K562 (cell line): ENCODE measurements around the gene ALDOB. TPM values are rescaled to one million over a fixed set of nuclear protein-coding genes. Genes with fewer than 3 reads are reported as not detected.

Source experiments
- ATAC-seq: fragments of 200-7000 bp; cut with Tn5 transposase; 3 replicates; pipeline ENCODE4 v1.9.1; 2020; ENCODE audit warnings: moderate library complexity
- BruUV-seq: library from RNA; stranded (reverse); fragments of 400-500 nt; replicated peaks from 2 replicates; lab custom pipeline; 2021; lab: Mats Ljungman, UMichigan
- CTCF ChIA-PET: fragments of 300-600 bp; formaldehyde crosslinking; extraction: SDS; loops from one replicate; lab custom pipeline; 2021; ENCODE audit warnings: low intra/inter-chr PET ratio; lab: Yijun Ruan, JAX
- POLR2A ChIA-PET: fragments of 300-600, 350-650 bp; sonication (Branson Sonifier 250); formaldehyde crosslinking; extraction: SDS; loops from one replicate; lab custom pipeline; 2021; ENCODE audit warnings: antibody characterized with exemption, inconsistent platforms; lab: Yijun Ruan, JAX
- DNase-seq, 4 experiments: peaks; one replicate each; pipeline versions ENCODE4 v3.0.0 to v3.0.0-alpha.2; 2011 to 2018; ENCODE audit warnings: low spot score in 3 of 4, mixed read lengths in 3 of 4; ENCODE audit errors: extremely low read depth in 1 of 4
- FAIRE-seq: peaks from 2 replicates; lab custom pipeline; 2011; peaks lifted over from hg19 to GRCh38; lab: Jason Lieb, UNC
- H2AFZ ChIP-seq: 2 replicates; pipeline ENCODE4 v1.6.0; 2011; ENCODE audit warnings: low read depth, low read length, control low read depth, inconsistent platforms
- H3K27ac ChIP-seq: fragments of 200-600 bp; 3 replicates; pipeline ENCODE4 v1.8.0; 2011; ENCODE audit warnings: low read depth, mild to moderate bottlenecking, control low read depth, inconsistent platforms, low read length, moderate library complexity, mixed read lengths; ENCODE audit errors: extremely low read depth
- H3K27me3 ChIP-seq, 2 experiments: fragments of 300-600 bp in 1 of 2; 2 replicates in 1 of 2; 3 replicates in 1 of 2; pipeline versions ENCODE4 v1.6.0 to v1.8.0; 2011; ENCODE audit warnings: inconsistent platforms in 2 of 2, low read length in 2 of 2, mild to moderate bottlenecking in 1 of 2, mixed read lengths in 1 of 2, moderate library complexity in 1 of 2; ENCODE audit not compliant: control insufficient read depth in 2 of 2, insufficient read depth in 2 of 2
- H3K36me3 ChIP-seq: fragments of 300-600 bp; 3 replicates; pipeline ENCODE4 v1.8.0; 2011; ENCODE audit warnings: mild to moderate bottlenecking, low read length, inconsistent platforms; ENCODE audit not compliant: control insufficient read depth, insufficient read depth
- H3K4me1 ChIP-seq, 2 experiments: fragments of 200-600 bp in 1 of 2; replicated peaks in 1 of 2; 2 replicates in 1 of 2; 3 replicates in 1 of 2; pipeline versions ENCODE4 v1.5.1 to v1.8.0; 2011; ENCODE audit warnings: inconsistent platforms in 2 of 2, low read length in 2 of 2, mild to moderate bottlenecking in 1 of 2, mixed read lengths in 1 of 2, moderate library complexity in 1 of 2; ENCODE audit not compliant: control insufficient read depth in 2 of 2, insufficient read depth in 2 of 2
- H3K4me2 ChIP-seq: 2 replicates; pipeline ENCODE4 v1.6.1; 2011; ENCODE audit warnings: low read length, control low read depth, inconsistent platforms, mixed read lengths; ENCODE audit not compliant: insufficient read depth
- H3K4me3 ChIP-seq: fragments of 200-600 bp; sonication (generic), shearing (Covaris generic); 2 replicates; pipeline ENCODE4 v1.5.1; 2016; ENCODE audit warnings: control low read depth, inconsistent platforms
- H3K79me2 ChIP-seq: fragments of 200-600 bp; 3 replicates; pipeline ENCODE4 v1.8.0; 2011; ENCODE audit warnings: low read length, inconsistent platforms; ENCODE audit not compliant: control insufficient read depth, insufficient read depth
- H3K9ac ChIP-seq, 2 experiments: 2 replicates each; pipeline versions ENCODE4 v1.6.0 to v1.6.1; 2011; ENCODE audit warnings: low read depth in 2 of 2, low read length in 2 of 2, control low read depth in 1 of 2, inconsistent platforms in 1 of 2, mild to moderate bottlenecking in 1 of 2, mixed read lengths in 1 of 2; ENCODE audit not compliant: insufficient read depth in 1 of 2
- H3K9me1 ChIP-seq: one replicate; pipeline ENCODE4 v1.6.0; 2011; ENCODE audit warnings: inconsistent platforms, mild to moderate bottlenecking, low read length, moderate library complexity; ENCODE audit not compliant: control insufficient read depth, insufficient read depth
- H3K9me3 ChIP-seq: replicated peaks from 2 replicates; pipeline ENCODE4 v1.5.1; 2011; ENCODE audit warnings: low read depth, low read length, inconsistent platforms; ENCODE audit not compliant: control insufficient read depth, insufficient read depth
- H4K20me1 ChIP-seq: replicated peaks from 2 replicates; pipeline ENCODE4 v1.6.1; 2011; ENCODE audit warnings: low read length, inconsistent platforms, mixed read lengths; ENCODE audit not compliant: control insufficient read depth, insufficient read depth
- CHD2 ChIP-seq: IDR thresholded peaks from 2 replicates; pipeline ENCODE4 v1.6.1; 2011; ENCODE audit warnings: low read depth, low read length
- DACH1 ChIP-seq: fragments of 450-650 bp; IDR thresholded peaks from 2 replicates; pipeline ENCODE4 v1.6.1; 2018; ENCODE audit not compliant: partially characterized antibody
- HMGN3 ChIP-seq: IDR thresholded peaks from 2 replicates; pipeline ENCODE4 v1.6.1; 2011; ENCODE audit warnings: borderline replicate concordance, low read depth, mild to moderate bottlenecking, mixed read lengths, low read length; ENCODE audit not compliant: insufficient read length; ENCODE audit errors: extremely low read depth
- HNRNPL ChIP-seq: fragments of 200-400 bp; formaldehyde crosslinking; IDR thresholded peaks from 2 replicates; pipeline ENCODE4 v1.6.1; 2017; ENCODE audit warnings: low read depth, mild to moderate bottlenecking, low read length
- MBD2 ChIP-seq: sonication (generic); IDR thresholded peaks from 2 replicates; pipeline ENCODE4 v1.6.1; 2016; ENCODE audit warnings: low read depth, borderline replicate concordance
- STAT5B ChIP-seq: fragments of 250-450 bp; sonication (Bioruptor Pico); IDR thresholded peaks from 2 replicates; pipeline ENCODE4 v1.8.0; 2021; ENCODE audit warnings: mild to moderate bottlenecking, inconsistent platforms
- TFAM ChIP-seq: fragments of 250-450 bp; sonication (Bioruptor Pico); conservative IDR thresholded peaks from 2 replicates; pipeline ENCODE4 v1.5.0; 2021; ENCODE audit warnings: mild to moderate bottlenecking, moderate library complexity
- WHSC1 ChIP-seq: IDR thresholded peaks from one replicate; pipeline ENCODE4 v1.6.1; 2012; ENCODE audit warnings: low read length, control low read depth, inconsistent platforms
- ZNF311 ChIP-seq: fragments of 250-450 bp; sonication (Bioruptor Pico); IDR thresholded peaks from 2 replicates; pipeline ENCODE4 v1.4.0; 2020; ENCODE audit warnings: mild to moderate bottlenecking, moderate library complexity
- ZNF592 ChIP-seq: fragments of 450-650 bp; IDR thresholded peaks from 2 replicates; pipeline ENCODE4 v1.6.1; 2017; ENCODE audit warnings: antibody characterized with exemption, mild to moderate bottlenecking
- WGBS: fragments of 100-300 bp; shearing (Covaris generic); methylation state at CpG from one replicate; pipeline ENCODE4 v1.1.6; 2016; ENCODE audit warnings: low coverage, mixed read lengths; ENCODE audit not compliant: insufficient coverage; ENCODE audit errors: missing lambda C conversion rate; 5-methylcytosine and 5-hydroxymethylcytosine counted together
- in situ Hi-C: fragments of 300-500 bp; cut with MboI; formaldehyde crosslinking; loops from 4 replicates; pipeline ENCODE4 v1.15.0; 2018; ENCODE audit warnings: inconsistent platforms, mixed read lengths
- intact Hi-C: fragments of 100-400 bp; cut with micrococcal nuclease; formaldehyde crosslinking; loops from 2 replicates; pipeline ENCODE4 v1.14.2; 2022
- polyA plus RNA-seq, 8 experiments: library from polyadenylated mRNA; depleted of rRNA in 4 of 8; stranded (reverse) in 5 of 8; unstranded in 3 of 8; fragments of >200 nt; fragmentation: Nextera tagmentation in 2 of 8; fragmentation: Illumina TruSeq in 1 of 8; extraction: Ambion mirVana in 2 of 8; extraction: Trizol in 1 of 8; gene quantifications; 2 replicates each; pipeline versions ENCODE4 v1.2.1 to v1.2.3, GENCODE V29; 2011 to 2014; ENCODE audit warnings: inconsistent platforms in 1 of 8, missing spikeins in 1 of 8
- total RNA-seq, 7 experiments: library from RNA; depleted of rRNA in 6 of 7; stranded (reverse); fragments of >200 nt in 6 of 7; fragmentation: Illumina TruSeq in 2 of 7; extraction: Trizol in 2 of 7; gene quantifications; 2 replicates each; pipeline versions ENCODE4 v1.2.1 to v1.2.3, GENCODE V29; 2011 to 2021; ENCODE audit warnings: low replicate concordance in 1 of 7

The ALDOB gene
- total and polyA plus RNA-seq, 9 of the 15 experiments (the other 6 are each of a cell fraction or from before 2014, with no cell fraction given), result 0.80 TPM; not detected in 8

- CTCF ChIA-PET, result no interaction called here
- 17% methylated on average over 4 of the region's 4 CpGs for WGBS
These were observed 18.4 kb upstream of the ALDOB start for GRCh38 chr9:101453776-101454570.

More at GRCh38 chr9:101453776-101454570, 18.4 kb upstream of the ALDOB start:
- in situ Hi-C loops, result no loop called here
- no peaks in the 10 kb centered on the region for H4K20me1 ChIP-seq
- FAIRE-seq, result no peak
- no peak overlapping the region for H3K9ac ChIP-seq
- H2AFZ ChIP-seq, result no peak overlapping the region
- DNase-seq, result no peak
- H3K9me3 ChIP-seq, result no peaks in the 10 kb centered on the region
- no peak overlapping the region for H3K4me3 ChIP-seq
- no peaks in the 10 kb centered on the region for H3K36me3 ChIP-seq
- H3K27me3 ChIP-seq, result no peaks in the 10 kb centered on the region
- no peaks in the 10 kb centered on the region for H3K79me2 ChIP-seq
- no TSS peak for BruUV-seq
- TF ChIP-seq ZNF592 (no peak), WHSC1 (no peak), TFAM (no peak), MBD2 (no peak), ZNF311 (CRISPR knock-in tag) (no peak), HNRNPL (no peak), STAT5B (CRISPR knock-in tag) (no peak), DACH1 (no peak), CHD2 (no peak), HMGN3 (no peak)
- intact Hi-C loops, result loop anchor here (10.0 kb wide), 2 partner anchors 339 to 739 kb away; no protein-coding TSS in a partner anchor
- no peaks in the 10 kb centered on the region for H3K9me1 ChIP-seq
- H3K4me2 ChIP-seq, result no peak overlapping the region
- H3K4me1 ChIP-seq, result peaks cover 0 to 5% of the 10 kb centered on the region in 2 experiments; a peak in 1 of 5 replicates
- POLR2A ChIA-PET, result no interaction called here
- no peak for ATAC-seq
- no peak overlapping the region for H3K27ac ChIP-seq
